NCI-H2081 treated with DMSO at 0.1 percent for 48 hours (cell line): Measurements from ENCODE around the gene SESN1.
"Not testable (repeated sequence)": the region's sequence is repeated elsewhere in the genome, so short reads cannot be mapped to it uniquely, and the experiment has no call there.

Experiments used
- DNase-seq: peaks from one replicate; lab custom pipeline; 2025; lab: John Stamatoyannopoulos, UW

Gene SESN1

DNA sequence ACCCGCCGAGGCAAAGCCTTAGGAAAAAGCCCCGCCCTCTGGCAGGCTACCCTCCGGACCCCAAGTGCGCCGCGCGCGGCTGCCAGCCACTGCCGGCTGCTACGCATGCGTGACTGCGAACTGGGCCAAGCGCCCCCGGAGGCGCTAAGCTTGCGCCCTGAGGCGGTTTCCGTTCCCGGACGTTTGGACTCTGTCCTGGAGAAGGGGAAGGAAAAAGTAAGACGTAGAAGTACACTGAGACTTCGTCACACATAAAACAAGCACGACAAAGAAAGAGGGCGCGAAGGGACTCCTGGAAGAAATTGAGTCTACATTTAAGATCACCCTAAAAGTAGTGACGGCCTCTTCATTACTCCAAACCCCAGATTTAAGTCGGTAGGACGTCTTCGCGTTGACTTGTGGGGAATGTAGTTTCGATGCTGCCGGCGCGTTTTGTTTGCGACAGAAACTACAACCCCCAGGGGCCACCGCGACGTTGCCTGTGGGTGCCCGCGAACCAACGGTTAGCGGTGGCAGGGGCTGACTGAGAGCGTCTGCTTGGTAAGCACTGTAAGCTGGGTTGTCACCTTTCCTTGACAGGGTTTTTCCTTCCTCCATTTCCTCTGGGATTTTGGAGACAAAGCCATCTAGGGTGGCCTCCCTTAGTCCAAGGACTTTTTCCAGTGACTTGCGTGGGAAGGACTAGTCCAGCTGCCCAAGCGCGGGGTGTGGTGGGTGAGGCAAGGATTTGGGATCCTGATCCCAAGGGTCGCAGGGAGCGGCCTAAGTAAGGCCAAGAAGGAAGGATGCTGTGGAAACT lies 589 bp upstream of the SESN1 start, which contains the start of gene CEP57L1:
Gene CEP57L1, plus strand, starts transcription at position 472 of the 799 bp plus-strand sequence. CDS start 49,715 bp downstream, outside the sequence.
- DNase-seq = no peak

- DNase-seq = no peak
These were observed 772 bp downstream of the SESN1 start for GRCh38 chr6:109093732-109094415.

DNA sequence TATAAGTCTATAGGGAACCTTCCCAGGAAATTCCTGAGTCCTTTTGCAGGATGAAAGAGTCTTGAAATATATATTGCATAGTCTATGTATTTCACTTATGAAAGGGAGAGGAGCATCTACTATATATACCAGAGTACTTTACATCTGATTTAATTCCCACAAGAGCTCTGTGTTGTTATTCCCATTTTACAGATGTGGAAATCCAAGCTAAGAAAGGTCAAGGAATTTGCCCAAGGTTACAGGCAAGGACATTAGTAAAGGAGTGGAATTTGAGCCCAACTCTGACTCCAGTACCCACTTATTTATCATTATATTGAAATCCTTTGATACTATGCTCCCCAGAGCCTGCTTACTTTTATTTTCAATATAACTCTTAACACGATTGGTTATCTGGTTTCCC lies 2.6 kb downstream of the SESN1 start:
- no peak for DNase-seq

DNA sequence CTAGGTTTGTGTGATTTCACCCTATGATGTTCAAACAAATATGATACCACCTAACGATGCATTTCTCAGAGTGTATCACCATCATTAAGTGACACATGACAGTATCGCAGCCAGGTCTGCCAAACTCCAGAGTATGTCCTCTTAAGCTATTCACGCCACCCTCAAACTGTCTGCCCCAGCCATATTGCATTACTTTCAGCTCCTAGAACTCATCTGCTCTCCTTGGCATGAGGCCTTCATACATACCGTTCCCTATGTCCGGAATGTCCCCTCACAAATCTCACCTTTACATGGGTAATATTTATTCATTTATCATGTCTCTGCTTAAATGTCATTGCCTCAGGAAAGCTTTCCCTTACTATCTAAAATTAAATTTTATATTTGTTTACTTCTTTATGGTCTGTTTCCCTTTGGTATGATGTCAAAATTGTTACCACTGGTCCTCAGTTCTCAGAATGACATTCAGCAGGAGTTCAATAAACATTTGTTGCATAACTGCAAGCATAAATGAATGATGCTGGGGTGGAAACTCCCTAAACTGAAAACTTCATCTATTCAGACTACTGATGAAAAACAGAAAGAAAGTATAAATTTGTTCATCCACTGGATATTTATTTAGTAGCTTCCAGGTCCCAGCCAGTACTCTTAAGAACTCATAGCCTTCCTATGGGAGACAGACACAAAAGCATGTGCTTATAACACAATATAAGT lies 3.2 kb downstream of the SESN1 start:
- DNase-seq = no peak

- no peak for DNase-seq
These were observed 5.7 kb downstream of the SESN1 start for GRCh38 chr6:109088995-109089394.

- no peak for DNase-seq
These were observed 6.9 kb downstream of the SESN1 start for GRCh38 chr6:109087661-109088264.

DNA sequence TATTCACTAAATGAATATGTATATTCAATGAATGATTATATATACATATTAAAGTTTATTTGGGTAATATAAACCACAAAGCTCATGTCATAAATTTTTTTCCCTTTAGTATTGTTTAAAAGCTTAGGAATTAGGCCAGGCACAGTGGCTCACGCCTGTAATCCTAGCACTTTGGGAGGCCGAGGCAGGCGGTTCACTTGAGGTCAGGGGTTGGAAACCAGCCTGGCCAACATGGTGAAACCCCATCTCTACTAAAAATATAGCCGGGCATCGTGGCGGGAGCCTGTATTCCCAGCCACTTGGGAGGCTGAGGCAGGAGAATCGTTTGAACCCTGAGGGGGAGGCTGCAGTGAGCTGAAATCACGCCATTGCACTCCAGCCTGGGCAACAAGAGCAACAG lies 10.5 kb downstream of the SESN1 start:
- DNase-seq = not testable (repeated sequence)

DNA sequence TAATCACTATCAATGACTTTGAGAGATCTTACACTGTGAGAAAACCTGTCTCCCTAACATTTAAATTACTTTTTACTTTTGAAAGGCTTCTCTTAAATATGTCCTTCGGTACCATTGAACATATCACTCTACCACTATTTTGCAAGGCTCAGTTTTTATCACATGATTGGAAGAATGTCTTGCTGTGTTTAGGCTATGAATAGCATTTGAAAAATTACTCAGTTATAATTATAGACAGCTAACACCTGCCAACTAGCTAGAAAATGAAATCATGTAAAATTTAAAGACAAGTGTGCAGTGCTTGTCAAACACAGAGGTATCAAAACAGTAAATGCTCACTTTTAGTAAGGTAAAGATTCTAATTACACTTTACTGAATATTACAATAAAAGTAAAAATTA lies 11.0 kb downstream of the SESN1 start:
- no peak for DNase-seq

DNA sequence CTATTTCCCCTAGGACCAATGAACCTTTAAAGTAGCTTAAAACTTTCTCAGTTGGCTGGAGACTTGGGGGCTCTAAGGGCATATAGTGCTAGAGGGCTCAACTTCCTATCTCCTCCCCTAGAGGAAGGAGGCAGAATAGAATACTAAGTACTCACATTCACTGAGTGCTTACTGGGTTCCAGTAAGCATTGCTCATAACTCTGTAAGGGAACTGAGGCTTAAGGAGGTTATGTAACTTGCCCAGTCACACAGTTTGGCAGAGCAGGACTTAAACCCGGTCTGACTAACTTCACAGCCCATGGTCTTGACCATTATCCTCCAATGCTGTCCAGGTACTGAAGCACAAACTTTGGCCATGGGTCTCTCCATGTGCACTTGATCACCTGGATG lies 12.5 kb downstream of the SESN1 start:
- no peak for DNase-seq

GRCh38 chr6:109081516-109082187 lies 13.0 kb downstream of the SESN1 start:
- DNase-seq = no peak

DNA sequence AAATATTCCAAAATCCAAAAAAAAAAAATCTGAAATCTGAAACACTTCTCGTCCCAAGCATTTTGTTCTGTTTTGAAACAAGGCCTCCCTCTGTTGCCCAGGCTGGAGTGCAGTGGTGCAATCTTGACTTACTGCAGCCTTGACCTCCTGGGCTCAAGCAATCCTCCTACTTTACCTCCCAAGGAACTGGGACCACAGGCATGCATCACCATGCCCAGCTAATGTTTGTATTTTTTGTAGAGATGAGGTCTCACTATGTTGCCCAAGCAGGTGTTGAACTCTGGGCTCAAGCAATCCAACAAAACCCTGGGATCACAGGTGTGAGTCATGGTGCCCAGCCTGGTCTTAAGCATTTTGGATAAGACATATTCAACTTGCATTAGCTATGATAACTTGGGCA lies 13.6 kb downstream of the SESN1 start:
- DNase-seq = no peak

DNA sequence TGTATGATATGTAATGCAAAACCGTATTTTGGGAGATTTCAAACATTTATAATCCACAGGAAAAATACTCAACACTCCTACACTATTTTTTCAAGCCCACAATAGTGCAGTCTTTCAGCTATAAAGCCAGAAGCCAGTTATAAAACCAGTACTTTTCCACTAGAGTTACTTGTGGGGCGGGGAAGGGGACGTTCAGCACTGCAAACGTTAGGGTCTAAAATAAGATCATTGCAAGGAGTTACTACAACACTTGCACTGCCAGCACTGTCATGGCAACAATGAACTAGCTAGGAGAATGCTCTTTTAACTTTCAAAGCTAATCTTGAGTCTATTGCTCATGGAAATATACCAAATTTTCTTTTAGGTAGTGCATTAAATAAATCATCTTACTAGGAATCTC lies 14.7 kb downstream of the SESN1 start:
- no peak for DNase-seq

DNA sequence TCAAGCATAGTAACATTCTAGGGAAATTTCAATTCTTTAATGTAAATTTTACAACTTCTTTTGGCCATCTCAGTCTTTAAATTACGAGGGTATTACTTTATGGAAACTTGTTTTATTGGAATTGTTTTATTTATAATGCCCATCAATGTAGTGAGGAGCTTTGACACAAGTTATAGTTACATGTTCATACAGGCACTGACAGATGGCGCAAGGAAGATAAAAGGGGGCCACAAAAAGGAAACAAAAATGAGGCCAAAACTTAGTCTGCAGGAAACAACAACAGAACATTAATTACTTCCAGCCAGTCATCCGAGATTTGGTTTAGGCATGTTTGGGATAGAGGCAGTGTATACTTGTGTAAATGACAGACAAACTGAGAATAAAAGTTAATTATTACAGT lies 18.3 kb downstream of the SESN1 start:
- DNase-seq = no peak

GRCh38 chr6:109075934-109076333 lies 18.7 kb downstream of the SESN1 start:
- no peak for DNase-seq

DNA sequence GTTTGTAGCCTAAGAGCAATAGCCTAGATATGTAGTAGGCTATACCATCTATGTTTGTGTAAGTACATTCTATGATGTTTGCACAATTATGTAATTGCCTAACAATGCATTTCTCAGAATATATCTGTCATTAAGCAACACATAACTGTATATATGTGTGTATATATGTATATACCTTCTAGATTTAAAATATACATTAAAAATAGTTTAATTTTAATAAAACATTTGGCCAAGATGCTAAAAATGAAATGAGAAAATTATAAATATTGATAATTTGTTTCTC lies 20.6 kb downstream of the SESN1 start:
- no peak for DNase-seq

DNA sequence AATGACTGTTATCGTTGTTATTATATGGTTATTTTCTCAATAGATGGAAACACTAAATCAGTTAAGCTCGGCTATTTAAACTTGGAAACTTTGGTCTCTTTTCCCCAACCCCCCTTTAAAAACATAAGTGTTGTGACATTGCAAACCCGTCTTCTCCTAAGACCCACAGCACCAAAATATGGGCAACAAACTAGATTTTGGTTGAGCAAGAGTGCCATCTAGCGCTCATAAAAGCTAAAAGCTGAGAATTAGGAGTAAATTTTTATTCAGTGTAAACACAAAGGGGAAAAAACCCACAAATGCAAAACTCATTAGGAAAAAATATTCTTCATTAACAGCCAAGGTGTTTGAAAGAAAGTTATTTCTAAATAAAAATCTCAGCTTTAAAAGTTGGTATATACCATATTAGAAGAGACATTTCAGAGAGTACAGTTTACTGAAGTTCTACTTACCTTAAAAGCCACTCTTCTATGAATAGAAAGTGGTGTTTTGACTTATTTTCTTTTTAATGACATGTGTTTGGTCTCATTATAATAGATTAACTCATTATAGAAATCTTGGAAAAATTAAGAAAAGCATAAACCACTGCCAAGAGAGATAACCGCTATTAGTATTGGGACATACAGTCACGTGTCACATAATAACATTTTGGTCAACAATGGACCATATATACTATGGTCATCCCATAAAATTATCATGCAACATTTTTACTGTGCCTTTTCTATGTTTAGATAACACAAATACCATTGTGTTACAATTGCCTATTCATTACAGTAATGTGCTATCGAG lies 21.1 kb downstream of the SESN1 start:
- no peak for DNase-seq

- DNase-seq = no peak
These were observed 23.3 kb downstream of the SESN1 start for GRCh38 chr6:109071125-109071917.

DNA sequence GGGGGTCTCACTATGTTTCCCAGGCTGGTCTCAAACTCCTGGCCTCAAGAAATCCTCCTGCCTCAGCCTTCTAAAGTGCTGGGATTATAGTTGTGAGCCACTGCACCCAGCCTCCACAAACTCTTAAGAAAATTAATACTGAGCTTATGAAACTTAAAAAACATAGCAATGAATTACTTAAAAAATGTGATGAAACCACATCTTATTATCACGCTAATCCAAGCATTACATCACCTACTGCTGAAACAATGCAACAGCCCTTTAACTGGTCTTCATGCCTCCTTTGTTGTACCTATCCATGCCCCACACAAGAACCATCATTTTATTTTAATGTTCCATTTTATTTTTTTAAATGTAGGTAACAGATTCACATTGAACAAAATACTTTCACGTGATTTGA lies 24.9 kb downstream of the SESN1 start:
- no peak for DNase-seq

GRCh38 chr6:109062767-109063352 lies 31.8 kb downstream of the SESN1 start:
- no peak for DNase-seq

- no peak for DNase-seq
These were observed 32.4 kb downstream of the SESN1 start for GRCh38 chr6:109062216-109062615.
